HG03159 (cell line): ENCODE measurements around the gene SPRR4.
"Not testable (repeated sequence)": the region's sequence is repeated elsewhere in the genome, so short reads cannot be mapped to it uniquely, and the experiment has no call there.

Experiments used
- ATAC-seq: cut with Tn5 transposase; IDR thresholded peaks from one replicate; pipeline ENCODE4 v1.9.1; 2021; ENCODE audit warnings: mild to moderate bottlenecking, moderate library complexity; ENCODE audit not compliant: unreplicated experiment

Gene SPRR4

GRCh38 chr1:153011235-153011758 lies 40.8 kb downstream of the SPRR4 start:
- not testable (repeated sequence) for ATAC-seq

DNA sequence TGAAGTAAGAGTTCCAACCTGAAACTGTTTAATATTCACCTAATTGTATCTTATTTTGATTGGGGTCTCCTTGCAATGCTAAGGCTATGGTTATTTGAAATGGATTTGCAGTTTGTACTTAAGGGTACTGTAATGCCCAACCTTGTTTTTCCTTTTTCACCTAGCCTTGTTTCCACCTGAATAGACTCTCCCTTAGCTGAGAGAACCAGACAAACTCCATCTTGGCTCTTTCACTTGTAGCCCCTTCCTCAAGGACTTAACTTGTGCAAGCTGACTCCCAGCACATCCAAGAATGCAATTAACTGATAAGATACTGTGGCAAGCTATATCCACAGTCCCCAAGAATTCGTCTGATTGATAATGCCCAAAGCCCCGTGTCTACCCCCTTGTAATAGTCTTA lies 51.4 kb downstream of the SPRR4 start:
- not testable (repeated sequence) for ATAC-seq
